Mesendoderm (in vitro differentiated cells): ENCODE results near the gene FRMD7.
"Not testable (repeated sequence)": the region's sequence is repeated elsewhere in the genome, so short reads cannot be mapped to it uniquely, and the experiment has no call there.

Experiments
- DNase-seq: peaks from one replicate; pipeline ENCODE4 v3.0.0; 2013
- H2AK5ac ChIP-seq: 2 replicates; pipeline ENCODE4 v1.6.1; 2013; ENCODE audit warnings: low read length, inconsistent platforms
- H2BK120ac ChIP-seq: 2 replicates; pipeline ENCODE4 v1.6.1; 2013; ENCODE audit warnings: low read depth, mild to moderate bottlenecking, low read length, moderate library complexity, mixed read lengths
- H2BK15ac ChIP-seq: replicated peaks from 2 replicates; pipeline ENCODE4 v1.6.1; 2013; ENCODE audit warnings: low read depth, mild to moderate bottlenecking, moderate library complexity
- H2BK5ac ChIP-seq: 2 replicates; pipeline ENCODE4 v1.6.1; 2013; ENCODE audit warnings: low read length, inconsistent platforms
- H3K18ac ChIP-seq: 2 replicates; pipeline ENCODE4 v1.6.1; 2013; ENCODE audit warnings: mild to moderate bottlenecking, low read length, mixed read lengths
- H3K23ac ChIP-seq: one replicate; pipeline ENCODE4 v1.6.1; 2013; ENCODE audit warnings: low read length
- H3K27ac ChIP-seq: 2 replicates; pipeline ENCODE4 v1.5.1; 2013; ENCODE audit warnings: low read depth, mild to moderate bottlenecking, inconsistent platforms, low read length, moderate library complexity
- H3K27me3 ChIP-seq: 2 replicates; pipeline ENCODE4 v1.6.1; 2013; ENCODE audit warnings: low read length, control low read depth, mild to moderate bottlenecking, inconsistent platforms; ENCODE audit not compliant: insufficient read depth, poor library complexity
- H3K36me3 ChIP-seq: 2 replicates; pipeline ENCODE4 v1.6.1; 2013; ENCODE audit warnings: low read length, inconsistent platforms; ENCODE audit not compliant: control insufficient read depth, insufficient read depth
- H3K4ac ChIP-seq: one replicate; pipeline ENCODE4 v1.6.1; 2013; ENCODE audit warnings: low read depth, mild to moderate bottlenecking, low read length, moderate library complexity
- H3K4me1 ChIP-seq: 2 replicates; pipeline ENCODE4 v1.6.1; 2013; ENCODE audit warnings: low read depth, low read length, inconsistent platforms; ENCODE audit not compliant: control insufficient read depth
- H3K4me2 ChIP-seq: 2 replicates; pipeline ENCODE4 v1.6.1; 2013; ENCODE audit warnings: low read length
- H3K4me3 ChIP-seq: 2 replicates; pipeline ENCODE4 v1.5.1; 2013; ENCODE audit warnings: mild to moderate bottlenecking, low read length
- H3K56ac ChIP-seq: one replicate; pipeline ENCODE4 v1.6.1; 2013; ENCODE audit warnings: low read length
- H3K79me1 ChIP-seq: 2 replicates; pipeline ENCODE4 v1.6.1; 2013; ENCODE audit warnings: low read length, inconsistent platforms
- H3K79me2 ChIP-seq: 2 replicates; pipeline ENCODE4 v1.6.1; 2013; ENCODE audit warnings: mild to moderate bottlenecking, low read length; ENCODE audit not compliant: control insufficient read depth, insufficient read depth
- H3K9ac ChIP-seq: 2 replicates; pipeline ENCODE4 v1.6.1; 2013; ENCODE audit warnings: low read length, inconsistent platforms
- H4K5ac ChIP-seq: one replicate; pipeline ENCODE4 v1.6.1; 2013; ENCODE audit warnings: low read length
- H4K8ac ChIP-seq: one replicate; pipeline ENCODE4 v1.6.1; 2013; ENCODE audit warnings: low read depth, mild to moderate bottlenecking, control low read depth, low read length, moderate library complexity
- WGBS: extraction: QIAGEN DNeasy Blood & Tissue Kit; methylation state at CpG from one replicate; pipeline ENCODE4 v1.1.7; 2013; ENCODE audit warnings: low lambda C conversion rate, missing lambda C conversion rate; ENCODE audit not compliant: insufficient coverage; ENCODE audit errors: extremely low coverage; 5-methylcytosine and 5-hydroxymethylcytosine counted together

The FRMD7 gene

DNA sequence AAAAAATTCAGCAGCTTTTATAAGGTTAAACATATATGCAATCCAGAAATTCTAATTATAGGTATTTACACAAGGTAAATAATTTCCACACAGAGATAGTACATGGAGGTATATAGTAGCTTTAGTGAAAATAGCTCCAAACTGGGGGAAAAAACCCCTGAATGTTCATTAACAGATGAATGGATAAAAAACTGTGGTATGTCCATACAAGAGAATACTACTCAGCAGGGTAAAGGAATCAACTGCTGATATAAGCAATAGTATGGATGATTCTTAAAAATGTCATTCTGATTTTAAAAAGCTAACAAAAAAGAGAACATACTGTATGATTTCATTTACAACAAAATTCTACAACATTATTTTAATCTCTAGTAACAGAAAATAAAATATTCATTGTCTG lies 37.2 kb upstream of the FRMD7 start:
- no peak overlapping the region for H3K18ac ChIP-seq
- no peak overlapping the region for H3K23ac ChIP-seq
- no peaks in the 10 kb centered on the region for H3K79me1 ChIP-seq
- H2BK120ac ChIP-seq, result no peak overlapping the region
- no peak overlapping the region for H2BK15ac ChIP-seq
- H4K8ac ChIP-seq, result no peak overlapping the region
- H3K4me3 ChIP-seq, result no peak overlapping the region
- no peaks in the 10 kb centered on the region for H3K4me1 ChIP-seq
- no peak overlapping the region for H3K56ac ChIP-seq
- no peaks in the 10 kb centered on the region for H3K79me2 ChIP-seq
- no peak for DNase-seq
- H3K4me2 ChIP-seq, result no peak overlapping the region
- H3K9ac ChIP-seq, result no peak overlapping the region
- H2AK5ac ChIP-seq, result no peak overlapping the region
- no peak overlapping the region for H3K4ac ChIP-seq
- H2BK5ac ChIP-seq, result no peak overlapping the region
- no peak overlapping the region for H4K5ac ChIP-seq
- H3K27me3 ChIP-seq, result no peaks in the 10 kb centered on the region
- no peak overlapping the region for H3K27ac ChIP-seq
- no peaks in the 10 kb centered on the region for H3K36me3 ChIP-seq

DNA sequence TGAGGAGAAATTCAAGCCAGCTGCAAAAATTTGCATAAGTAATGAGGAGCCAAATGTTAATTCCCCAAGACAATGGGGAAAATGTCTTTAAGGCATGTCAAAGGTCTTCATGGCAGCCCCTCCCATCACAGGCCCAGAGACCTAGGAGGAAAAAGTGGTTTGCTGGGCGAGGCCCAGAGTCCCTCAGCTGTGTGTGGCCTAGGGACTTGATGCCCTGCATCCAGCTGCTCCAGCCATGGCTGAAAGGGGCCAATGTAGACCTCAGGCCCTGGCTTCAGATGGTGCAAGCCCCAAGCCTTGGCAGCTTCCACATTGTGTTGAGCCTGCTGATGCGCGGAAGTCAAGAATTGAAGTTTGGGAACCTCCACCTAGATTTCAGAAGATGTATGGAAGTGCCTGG lies 35.3 kb upstream of the FRMD7 start:
- not testable (repeated sequence) for H3K18ac ChIP-seq, H3K4ac ChIP-seq, H3K4me3 ChIP-seq, H3K79me2 ChIP-seq, H3K36me3 ChIP-seq, H3K9ac ChIP-seq, H3K27me3 ChIP-seq, H2BK120ac ChIP-seq, H3K27ac ChIP-seq, H4K5ac ChIP-seq, H2BK15ac ChIP-seq, H3K56ac ChIP-seq, DNase-seq, H3K23ac ChIP-seq, H3K4me1 ChIP-seq, H3K79me1 ChIP-seq, H3K4me2 ChIP-seq, H4K8ac ChIP-seq, H2AK5ac ChIP-seq, H2BK5ac ChIP-seq
- WGBS, result no CpG with 5 or more reads among the region's 3 CpGs

DNA sequence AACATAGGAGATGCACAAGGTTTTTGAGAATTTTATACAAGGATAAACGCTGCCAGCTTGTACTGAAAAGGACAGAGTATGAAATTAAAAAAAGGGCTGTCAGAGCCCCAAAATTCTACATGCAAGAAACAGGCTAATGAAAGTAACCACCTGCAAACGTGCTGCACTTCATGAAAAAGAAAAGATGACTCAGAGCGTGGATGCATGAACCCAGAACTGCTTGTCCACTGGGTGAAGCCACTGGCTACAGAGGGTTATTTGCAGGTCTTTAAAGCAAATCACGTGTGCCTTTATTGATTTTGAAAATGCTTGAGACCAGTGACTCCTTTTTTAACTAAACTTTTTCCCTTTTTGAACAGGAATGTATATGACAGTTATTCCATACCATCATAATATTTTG lies 25.3 kb upstream of the FRMD7 start:
- H3K23ac ChIP-seq, result no peak overlapping the region
- no peak for DNase-seq
- H4K5ac ChIP-seq, result no peak overlapping the region
- no peak overlapping the region for H2BK15ac ChIP-seq
- H3K18ac ChIP-seq, result no peak overlapping the region
- no CpG with 5 or more reads among the region's 4 CpGs for WGBS
- H3K9ac ChIP-seq, result no peak overlapping the region
- no peaks in the 10 kb centered on the region for H3K27me3 ChIP-seq
- no peak overlapping the region for H2AK5ac ChIP-seq
- H4K8ac ChIP-seq, result no peak overlapping the region
- no peak overlapping the region for H3K4ac ChIP-seq
- H3K4me2 ChIP-seq, result no peak overlapping the region
- H3K4me3 ChIP-seq, result no peak overlapping the region
- no peak overlapping the region for H3K56ac ChIP-seq
- no peaks in the 10 kb centered on the region for H3K36me3 ChIP-seq
- H3K79me2 ChIP-seq, result no peaks in the 10 kb centered on the region
- no peak overlapping the region for H3K27ac ChIP-seq
- H2BK120ac ChIP-seq, result no peak overlapping the region
- H3K4me1 ChIP-seq, result no peaks in the 10 kb centered on the region
- no peak overlapping the region for H2BK5ac ChIP-seq
- no peaks in the 10 kb centered on the region for H3K79me1 ChIP-seq

DNA sequence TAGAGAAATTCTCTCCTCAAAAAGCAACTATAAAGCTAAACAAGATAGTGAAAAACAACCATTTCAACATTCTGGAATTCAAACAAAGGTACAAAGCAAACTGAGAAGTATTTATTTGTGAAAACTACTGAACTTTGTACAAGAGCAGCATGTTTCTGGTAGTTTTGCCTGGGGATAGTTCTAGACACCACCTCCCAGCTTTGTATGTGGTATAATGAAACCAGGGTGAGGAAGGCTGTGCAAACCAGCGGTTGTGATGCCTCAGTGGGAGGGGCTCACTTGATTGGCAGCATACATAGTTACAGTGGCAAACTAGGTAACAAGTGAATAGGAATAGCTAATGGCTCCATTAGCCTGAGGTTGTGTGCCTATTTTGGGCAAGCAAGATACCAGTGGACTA lies 18.6 kb upstream of the FRMD7 start:
- H4K8ac ChIP-seq, result no peak overlapping the region
- no peak overlapping the region for H3K4me2 ChIP-seq
- no peak for DNase-seq
- H2BK120ac ChIP-seq, result no peak overlapping the region
- no CpG with 5 or more reads among the region's 1 CpG for WGBS
- no peak overlapping the region for H2BK15ac ChIP-seq
- H3K36me3 ChIP-seq, result no peaks in the 10 kb centered on the region
- H3K79me1 ChIP-seq, result no peaks in the 10 kb centered on the region
- H3K27me3 ChIP-seq, result no peaks in the 10 kb centered on the region
- no peak overlapping the region for H2BK5ac ChIP-seq
- H3K27ac ChIP-seq, result no peak overlapping the region
- H3K56ac ChIP-seq, result no peak overlapping the region
- no peak overlapping the region for H3K9ac ChIP-seq
- H3K18ac ChIP-seq, result no peak overlapping the region
- no peak overlapping the region for H3K4me3 ChIP-seq
- no peak overlapping the region for H4K5ac ChIP-seq
- H3K23ac ChIP-seq, result no peak overlapping the region
- H2AK5ac ChIP-seq, result no peak overlapping the region
- no peaks in the 10 kb centered on the region for H3K4me1 ChIP-seq
- H3K4ac ChIP-seq, result no peak overlapping the region
- H3K79me2 ChIP-seq, result no peaks in the 10 kb centered on the region

DNA sequence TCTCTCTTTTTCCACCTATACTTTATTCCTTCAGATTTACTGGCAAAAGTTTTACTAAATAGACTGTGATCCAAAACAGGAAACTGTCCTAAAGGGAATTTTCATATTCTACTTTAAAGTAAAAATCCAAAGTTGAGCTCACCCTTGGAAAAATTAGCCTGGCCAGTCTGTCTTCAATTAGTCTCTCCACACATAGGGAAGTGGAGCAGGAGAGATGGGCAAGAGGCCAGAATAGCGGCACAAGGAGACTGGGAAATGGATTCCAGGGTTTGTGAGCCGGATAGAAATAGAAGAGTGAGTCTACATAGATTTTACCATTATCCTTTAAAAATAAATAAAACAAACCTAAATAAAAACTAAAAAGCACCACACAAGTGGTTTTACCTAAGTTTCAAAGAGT lies 16.2 kb upstream of the FRMD7 start:
- no peaks in the 10 kb centered on the region for H3K4me1 ChIP-seq
- no CpG with 5 or more reads among the region's 2 CpGs for WGBS

DNA sequence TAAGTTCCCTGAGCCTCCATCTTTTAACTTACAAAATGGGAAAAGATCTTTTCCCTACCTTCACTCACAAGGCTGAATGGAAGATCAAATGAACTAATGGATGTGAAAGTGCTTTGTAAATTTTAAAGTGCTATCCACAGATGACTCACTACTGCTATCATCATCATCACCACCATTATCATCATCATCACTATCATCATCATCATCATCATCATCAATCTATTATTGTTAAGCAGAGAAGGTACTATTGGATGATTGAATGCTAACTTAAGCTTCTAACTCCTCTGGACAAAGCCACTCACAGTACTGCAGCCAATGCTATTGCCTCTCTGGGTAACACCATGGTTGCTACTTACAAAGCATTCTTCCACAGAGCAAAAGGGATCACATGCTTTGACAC lies 1.9 kb downstream of the FRMD7 start:
- no peak for DNase-seq
- H2BK15ac ChIP-seq, result no peak overlapping the region
- H3K27ac ChIP-seq, result no peak overlapping the region
- H3K27me3 ChIP-seq, result no peaks in the 10 kb centered on the region
- no peak overlapping the region for H3K23ac ChIP-seq
- no peak overlapping the region for H2BK120ac ChIP-seq
- H2BK5ac ChIP-seq, result no peak overlapping the region
- H3K4me2 ChIP-seq, result no peak overlapping the region
- H3K79me1 ChIP-seq, result no peaks in the 10 kb centered on the region
- H3K4me1 ChIP-seq, result no peaks in the 10 kb centered on the region
- no peak overlapping the region for H3K56ac ChIP-seq
- H3K4me3 ChIP-seq, result no peak overlapping the region
- no peak overlapping the region for H3K4ac ChIP-seq
- H2AK5ac ChIP-seq, result no peak overlapping the region
- H3K18ac ChIP-seq, result no peak overlapping the region
- H3K36me3 ChIP-seq, result no peaks in the 10 kb centered on the region
- no peak overlapping the region for H4K8ac ChIP-seq
- no peak overlapping the region for H3K9ac ChIP-seq
- no peaks in the 10 kb centered on the region for H3K79me2 ChIP-seq
- no peak overlapping the region for H4K5ac ChIP-seq

More for the DNA sequence above, 16.2 kb upstream of the FRMD7 start:
- no peak overlapping the region for H2BK120ac ChIP-seq
- DNase-seq, result no peak
- H2BK5ac ChIP-seq, result no peak overlapping the region
- no peak overlapping the region for H3K56ac ChIP-seq
- H3K4ac ChIP-seq, result no peak overlapping the region
- no peaks in the 10 kb centered on the region for H3K79me2 ChIP-seq
- no peak overlapping the region for H3K23ac ChIP-seq
- no peak overlapping the region for H3K9ac ChIP-seq
- no peak overlapping the region for H4K5ac ChIP-seq
- H3K36me3 ChIP-seq, result no peaks in the 10 kb centered on the region
- H3K79me1 ChIP-seq, result no peaks in the 10 kb centered on the region
- no peak overlapping the region for H3K4me2 ChIP-seq
- no peak overlapping the region for H4K8ac ChIP-seq
- H3K27ac ChIP-seq, result no peak overlapping the region
- no peak overlapping the region for H3K4me3 ChIP-seq
- no peaks in the 10 kb centered on the region for H3K27me3 ChIP-seq
- no peak overlapping the region for H2BK15ac ChIP-seq
- H3K18ac ChIP-seq, result no peak overlapping the region
- H2AK5ac ChIP-seq, result no peak overlapping the region
